HepG2 (cell line): ENCODE results near the gene FIZ1. TPM values are rescaled to one million over a fixed set of nuclear protein-coding genes. Genes with fewer than 3 reads are reported as not detected.

Source experiments
- ARNT ChIP-seq: fragments of 450-650 bp; IDR thresholded peaks from 2 replicates; pipeline ENCODE4 v1.6.1; 2017
- CENPT ChIP-seq: sonication (generic); formaldehyde crosslinking; IDR thresholded peaks from 2 replicates; pipeline ENCODE4 v1.8.0; 2022; ENCODE audit warnings: low read depth, mild to moderate bottlenecking, moderate library complexity, missing genetic modification reagents
- CREB1 ChIP-seq, 2 experiments: fragments of 450-650 bp in 1 of 2; IDR thresholded peaks; 2 replicates each; pipeline ENCODE4 v1.6.1; 2016 to 2017; ENCODE audit warnings: control low read depth in 1 of 2, mild to moderate bottlenecking in 1 of 2, missing compliant biosample characterization in 1 of 2, missing genetic modification characterization in 1 of 2
- ETV5 ChIP-seq: IDR thresholded peaks from 2 replicates; pipeline ENCODE4 v1.6.1; 2018; ENCODE audit warnings: missing biosample characterization, missing genetic modification reagents, inconsistent platforms, borderline replicate concordance
- HNRNPUL1 ChIP-seq: fragments of 200-400 bp; formaldehyde crosslinking; IDR thresholded peaks from 2 replicates; pipeline ENCODE4 v1.6.1; 2017; ENCODE audit warnings: low read depth, mild to moderate bottlenecking, low read length, moderate library complexity
- NR1H2 ChIP-seq: sonication (generic); formaldehyde crosslinking; IDR thresholded peaks from 2 replicates; pipeline ENCODE4 v1.8.1; 2022; ENCODE audit warnings: low read depth, missing genetic modification reagents, borderline replicate concordance
- PAX8 ChIP-seq: sonication (generic); formaldehyde crosslinking; IDR thresholded peaks from 2 replicates; pipeline ENCODE4 v1.8.0; 2022; ENCODE audit warnings: mild to moderate bottlenecking, missing genetic modification reagents, borderline replicate concordance
- PCBP2 ChIP-seq: fragments of 200-400 bp; formaldehyde crosslinking; optimal IDR thresholded peaks from 2 replicates; pipeline ENCODE3; 2018; ENCODE audit warnings: low read length, low read depth; ENCODE audit not compliant: poor library complexity, severe bottlenecking
- SAP130 ChIP-seq: IDR thresholded peaks from 2 replicates; pipeline ENCODE4 v1.6.1; 2016; ENCODE audit warnings: low read depth
- SKI ChIP-seq: fragments of 450-650 bp; IDR thresholded peaks from one replicate; pipeline ENCODE4 v1.6.1; 2018; ENCODE audit warnings: mild to moderate bottlenecking; ENCODE audit not compliant: partially characterized antibody
- SRY ChIP-seq: sonication (generic); formaldehyde crosslinking; IDR thresholded peaks from 2 replicates; pipeline ENCODE4 v1.8.0; 2022; ENCODE audit warnings: mild to moderate bottlenecking, missing genetic modification reagents
- TARDBP ChIP-seq: sonication (generic); formaldehyde crosslinking; IDR thresholded peaks from 2 replicates; pipeline ENCODE4 v1.8.0; 2022; ENCODE audit warnings: mild to moderate bottlenecking, missing genetic modification reagents
- ZBTB21 ChIP-seq: sonication (generic); formaldehyde crosslinking; IDR thresholded peaks from 2 replicates; pipeline ENCODE4 v1.4.0; 2020; ENCODE audit warnings: missing genetic modification reagents
- ZMYM2 ChIP-seq: sonication (generic); formaldehyde crosslinking; IDR thresholded peaks from 2 replicates; pipeline ENCODE4 v1.8.0; 2022; ENCODE audit warnings: mild to moderate bottlenecking, missing genetic modification reagents
- ZNF143 ChIP-seq: sonication (generic); formaldehyde crosslinking; IDR thresholded peaks from 2 replicates; pipeline ENCODE4 v1.4.0; 2020; ENCODE audit warnings: missing genetic modification reagents
- ZNF205 ChIP-seq: IDR thresholded peaks from 2 replicates; pipeline ENCODE4 v1.6.1; 2018; ENCODE audit warnings: missing biosample characterization, missing genetic modification reagents
- ZNF253 ChIP-seq: sonication (generic); formaldehyde crosslinking; IDR thresholded peaks from 2 replicates; pipeline ENCODE4 v1.8.0; 2022; ENCODE audit warnings: mild to moderate bottlenecking, missing genetic modification reagents, borderline replicate concordance
- ZNF430 ChIP-seq: sonication (generic); formaldehyde crosslinking; IDR thresholded peaks from 2 replicates; pipeline ENCODE4 v1.9.0; 2021; ENCODE audit warnings: mild to moderate bottlenecking, missing genetic modification reagents
- ZNF598 ChIP-seq: sonication (generic); formaldehyde crosslinking; IDR thresholded peaks from 2 replicates; pipeline ENCODE4 v1.5.1; 2020; ENCODE audit warnings: mild to moderate bottlenecking, missing genetic modification reagents, borderline replicate concordance
- ZNF780A ChIP-seq: sonication (generic); formaldehyde crosslinking; IDR thresholded peaks from 2 replicates; pipeline ENCODE4 v1.8.0; 2022; ENCODE audit warnings: mild to moderate bottlenecking, missing genetic modification reagents, moderate library complexity
- polyA plus RNA-seq, 8 experiments: library from polyadenylated mRNA; depleted of rRNA in 3 of 8; stranded (reverse) in 7 of 8; unstranded in 1 of 8; fragments of >200 nt; fragmentation: Illumina TruSeq in 4 of 8; extraction: Trizol in 4 of 8; gene quantifications; 2 replicates each; pipeline versions ENCODE4 v1.2.1 to v1.2.3, GENCODE V29; 2011 to 2016; ENCODE audit warnings: low read depth in 4 of 8, missing spikeins in 1 of 8, mixed read lengths in 1 of 8; ENCODE audit not compliant: insufficient read depth in 1 of 8
- total RNA-seq, 5 experiments: library from RNA; depleted of rRNA; stranded (reverse); fragments of >200 nt; fragmentation: Illumina TruSeq; extraction: Trizol; gene quantifications; 2 replicates each; pipeline ENCODE4 v1.2.3, GENCODE V29; 2016; ENCODE audit warnings: low read depth in 1 of 5
- TF ChIP-seq, protein P1 (sequence below): sonication (generic); formaldehyde crosslinking; IDR thresholded peaks from 2 replicates; pipeline ENCODE4 v1.4.0; 2020; ENCODE audit warnings: missing genetic modification reagents, borderline replicate concordance
- TF ChIP-seq, protein P2 (sequence below): sonication (generic); formaldehyde crosslinking; IDR thresholded peaks from 2 replicates; pipeline ENCODE4 v1.5.1; 2020; ENCODE audit warnings: mild to moderate bottlenecking, missing genetic modification reagents, moderate library complexity
- TF ChIP-seq, protein P3 (sequence below): IDR thresholded peaks from 2 replicates; pipeline ENCODE4 v1.4.0; 2020; ENCODE audit warnings: mild to moderate bottlenecking, missing genetic modification reagents
- TF ChIP-seq, protein P4 (sequence below): sonication (generic); formaldehyde crosslinking; IDR thresholded peaks from 2 replicates; pipeline ENCODE4 v1.4.0; 2020; ENCODE audit warnings: missing genetic modification reagents

Gene FIZ1
- total and polyA plus RNA-seq, 2 of the 13 experiments (the other 11 are each of a cell fraction or from before 2014, with no cell fraction given), result 3.6 to 5.9 TPM

DNA sequence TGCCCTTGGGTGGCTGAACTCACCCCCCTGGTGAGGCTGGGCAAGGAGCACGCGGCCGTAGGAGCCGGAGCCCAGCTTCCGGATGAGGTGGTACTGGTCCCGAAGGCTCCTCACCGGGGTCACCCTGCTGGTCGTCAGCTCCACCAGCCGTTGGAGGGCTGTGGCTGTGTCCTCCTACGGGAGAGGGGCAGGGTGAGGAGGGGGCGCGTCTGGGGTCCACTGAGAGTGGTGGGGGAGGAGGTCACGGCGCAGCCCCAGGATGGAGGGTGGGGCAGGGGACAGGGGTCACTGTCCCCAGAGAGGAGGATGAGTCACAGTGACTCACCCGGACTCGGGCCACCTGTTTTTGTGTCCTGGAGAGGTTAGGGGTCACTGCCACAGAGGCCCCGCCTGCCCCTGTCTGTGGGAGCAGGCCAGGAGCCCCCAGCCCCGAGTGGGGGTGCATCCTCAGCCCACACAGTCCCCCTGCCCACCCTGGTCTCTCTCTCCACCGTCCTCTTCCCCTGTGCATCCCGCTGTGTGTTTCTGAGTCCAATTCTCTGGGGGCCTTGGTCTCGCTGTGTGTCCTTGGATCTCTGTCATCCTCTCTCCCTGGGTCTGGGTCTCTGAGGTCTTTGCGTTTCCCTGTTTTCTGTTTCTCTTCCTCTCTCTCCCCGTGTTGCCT is 54.4 kb downstream of the FIZ1 start (continued):
- no peak for TF ChIP-seq ZNF253 (CRISPR knock-in tag)
- no peak for TF ChIP-seq ZNF143 (CRISPR knock-in tag)
- TF ChIP-seq NR1H2, result no peak
- TF ChIP-seq ETV5, result no peak
- no peak for TF ChIP-seq ZMYM2 (CRISPR knock-in tag)
- no peak for TF ChIP-seq PCBP2
- peak; percentile 64 for TF ChIP-seq SAP130 (CRISPR knock-in tag)
- TF ChIP-seq PAX8, result no peak
- TF ChIP-seq CREB1 (IDR thresholded peaks at IDR 0.05), result peak; percentile 48; the same call in 1 of the 2 replicates
- no peak for TF ChIP-seq CREB1 (CRISPR knock-in tag; IDR thresholded peaks at IDR 0.05)
- no peak for TF ChIP-seq SRY (CRISPR knock-in tag)
- TF ChIP-seq ZNF430, result no peak
- TF ChIP-seq ARNT, result no peak
- TF ChIP-seq, protein P1, sequence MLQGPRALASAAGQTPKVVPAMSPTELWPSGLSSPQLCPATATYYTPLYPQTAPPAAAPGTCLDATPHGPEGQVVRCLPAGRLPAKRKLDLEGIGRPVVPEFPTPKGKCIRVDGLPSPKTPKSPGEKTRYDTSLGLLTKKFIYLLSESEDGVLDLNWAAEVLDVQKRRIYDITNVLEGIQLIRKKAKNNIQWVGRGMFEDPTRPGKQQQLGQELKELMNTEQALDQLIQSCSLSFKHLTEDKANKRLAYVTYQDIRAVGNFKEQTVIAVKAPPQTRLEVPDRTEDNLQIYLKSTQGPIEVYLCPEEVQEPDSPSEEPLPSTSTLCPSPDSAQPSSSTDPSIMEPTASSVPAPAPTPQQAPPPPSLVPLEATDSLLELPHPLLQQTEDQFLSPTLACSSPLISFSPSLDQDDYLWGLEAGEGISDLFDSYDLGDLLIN (CRISPR knock-in tag), result no peak
- no peak for TF ChIP-seq ZBTB21 (CRISPR knock-in tag)
- TF ChIP-seq HNRNPUL1, result no peak
- peak; percentile 72 for TF ChIP-seq SKI
- TF ChIP-seq, protein P2, sequence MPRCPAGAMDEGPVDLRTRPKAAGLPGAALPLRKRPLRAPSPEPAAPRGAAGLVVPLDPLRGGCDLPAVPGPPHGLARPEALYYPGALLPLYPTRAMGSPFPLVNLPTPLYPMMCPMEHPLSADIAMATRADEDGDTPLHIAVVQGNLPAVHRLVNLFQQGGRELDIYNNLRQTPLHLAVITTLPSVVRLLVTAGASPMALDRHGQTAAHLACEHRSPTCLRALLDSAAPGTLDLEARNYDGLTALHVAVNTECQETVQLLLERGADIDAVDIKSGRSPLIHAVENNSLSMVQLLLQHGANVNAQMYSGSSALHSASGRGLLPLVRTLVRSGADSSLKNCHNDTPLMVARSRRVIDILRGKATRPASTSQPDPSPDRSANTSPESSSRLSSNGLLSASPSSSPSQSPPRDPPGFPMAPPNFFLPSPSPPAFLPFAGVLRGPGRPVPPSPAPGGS (CRISPR knock-in tag), result no peak
- no peak for TF ChIP-seq ZNF205 (CRISPR knock-in tag)
- no peak for TF ChIP-seq TARDBP (CRISPR knock-in tag)
- TF ChIP-seq, protein P3, sequence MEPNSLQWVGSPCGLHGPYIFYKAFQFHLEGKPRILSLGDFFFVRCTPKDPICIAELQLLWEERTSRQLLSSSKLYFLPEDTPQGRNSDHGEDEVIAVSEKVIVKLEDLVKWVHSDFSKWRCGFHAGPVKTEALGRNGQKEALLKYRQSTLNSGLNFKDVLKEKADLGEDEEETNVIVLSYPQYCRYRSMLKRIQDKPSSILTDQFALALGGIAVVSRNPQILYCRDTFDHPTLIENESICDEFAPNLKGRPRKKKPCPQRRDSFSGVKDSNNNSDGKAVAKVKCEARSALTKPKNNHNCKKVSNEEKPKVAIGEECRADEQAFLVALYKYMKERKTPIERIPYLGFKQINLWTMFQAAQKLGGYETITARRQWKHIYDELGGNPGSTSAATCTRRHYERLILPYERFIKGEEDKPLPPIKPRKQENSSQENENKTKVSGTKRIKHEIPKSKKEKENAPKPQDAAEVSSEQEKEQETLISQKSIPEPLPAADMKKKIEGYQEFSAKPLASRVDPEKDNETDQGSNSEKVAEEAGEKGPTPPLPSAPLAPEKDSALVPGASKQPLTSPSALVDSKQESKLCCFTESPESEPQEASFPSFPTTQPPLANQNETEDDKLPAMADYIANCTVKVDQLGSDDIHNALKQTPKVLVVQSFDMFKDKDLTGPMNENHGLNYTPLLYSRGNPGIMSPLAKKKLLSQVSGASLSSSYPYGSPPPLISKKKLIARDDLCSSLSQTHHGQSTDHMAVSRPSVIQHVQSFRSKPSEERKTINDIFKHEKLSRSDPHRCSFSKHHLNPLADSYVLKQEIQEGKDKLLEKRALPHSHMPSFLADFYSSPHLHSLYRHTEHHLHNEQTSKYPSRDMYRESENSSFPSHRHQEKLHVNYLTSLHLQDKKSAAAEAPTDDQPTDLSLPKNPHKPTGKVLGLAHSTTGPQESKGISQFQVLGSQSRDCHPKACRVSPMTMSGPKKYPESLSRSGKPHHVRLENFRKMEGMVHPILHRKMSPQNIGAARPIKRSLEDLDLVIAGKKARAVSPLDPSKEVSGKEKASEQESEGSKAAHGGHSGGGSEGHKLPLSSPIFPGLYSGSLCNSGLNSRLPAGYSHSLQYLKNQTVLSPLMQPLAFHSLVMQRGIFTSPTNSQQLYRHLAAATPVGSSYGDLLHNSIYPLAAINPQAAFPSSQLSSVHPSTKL, result peak; percentile 67
- TF ChIP-seq, protein P4, sequence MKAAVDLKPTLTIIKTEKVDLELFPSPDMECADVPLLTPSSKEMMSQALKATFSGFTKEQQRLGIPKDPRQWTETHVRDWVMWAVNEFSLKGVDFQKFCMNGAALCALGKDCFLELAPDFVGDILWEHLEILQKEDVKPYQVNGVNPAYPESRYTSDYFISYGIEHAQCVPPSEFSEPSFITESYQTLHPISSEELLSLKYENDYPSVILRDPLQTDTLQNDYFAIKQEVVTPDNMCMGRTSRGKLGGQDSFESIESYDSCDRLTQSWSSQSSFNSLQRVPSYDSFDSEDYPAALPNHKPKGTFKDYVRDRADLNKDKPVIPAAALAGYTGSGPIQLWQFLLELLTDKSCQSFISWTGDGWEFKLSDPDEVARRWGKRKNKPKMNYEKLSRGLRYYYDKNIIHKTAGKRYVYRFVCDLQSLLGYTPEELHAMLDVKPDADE, result no peak
- no peak for TF ChIP-seq ZNF780A
- TF ChIP-seq CENPT (CRISPR knock-in tag), result no peak
- no peak for TF ChIP-seq ZNF598 (CRISPR knock-in tag)
